ENCODE measurements around the gene GRB7.

DNA sequence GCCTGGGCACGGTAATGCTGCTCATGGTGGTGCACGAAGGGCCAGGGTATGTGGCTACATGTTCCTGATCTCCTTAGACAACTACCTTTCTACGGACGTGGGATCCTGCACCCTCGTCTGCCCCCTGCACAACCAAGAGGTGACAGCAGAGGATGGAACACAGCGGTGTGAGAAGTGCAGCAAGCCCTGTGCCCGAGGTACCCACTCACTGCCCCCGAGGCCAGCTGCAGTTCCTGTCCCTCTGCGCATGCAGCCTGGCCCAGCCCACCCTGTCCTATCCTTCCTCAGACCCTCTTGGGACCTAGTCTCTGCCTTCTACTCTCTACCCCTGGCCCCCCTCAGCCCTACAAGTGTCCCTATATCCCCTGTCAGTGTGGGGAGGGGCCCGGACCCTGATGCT lies 25.9 kb upstream of the GRB7 start:
- TF ChIP-seq, protein P1, sequence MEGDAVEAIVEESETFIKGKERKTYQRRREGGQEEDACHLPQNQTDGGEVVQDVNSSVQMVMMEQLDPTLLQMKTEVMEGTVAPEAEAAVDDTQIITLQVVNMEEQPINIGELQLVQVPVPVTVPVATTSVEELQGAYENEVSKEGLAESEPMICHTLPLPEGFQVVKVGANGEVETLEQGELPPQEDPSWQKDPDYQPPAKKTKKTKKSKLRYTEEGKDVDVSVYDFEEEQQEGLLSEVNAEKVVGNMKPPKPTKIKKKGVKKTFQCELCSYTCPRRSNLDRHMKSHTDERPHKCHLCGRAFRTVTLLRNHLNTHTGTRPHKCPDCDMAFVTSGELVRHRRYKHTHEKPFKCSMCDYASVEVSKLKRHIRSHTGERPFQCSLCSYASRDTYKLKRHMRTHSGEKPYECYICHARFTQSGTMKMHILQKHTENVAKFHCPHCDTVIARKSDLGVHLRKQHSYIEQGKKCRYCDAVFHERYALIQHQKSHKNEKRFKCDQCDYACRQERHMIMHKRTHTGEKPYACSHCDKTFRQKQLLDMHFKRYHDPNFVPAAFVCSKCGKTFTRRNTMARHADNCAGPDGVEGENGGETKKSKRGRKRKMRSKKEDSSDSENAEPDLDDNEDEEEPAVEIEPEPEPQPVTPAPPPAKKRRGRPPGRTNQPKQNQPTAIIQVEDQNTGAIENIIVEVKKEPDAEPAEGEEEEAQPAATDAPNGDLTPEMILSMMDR (conservative IDR thresholded peaks at IDR 0.05; ENCODE audit: low read depth, low read length) = no peak
- TF ChIP-seq CHD1 (IDR thresholded peaks at IDR 0.05; ENCODE audit: low read depth, low read length) = no peak
- TF ChIP-seq POLR2A (IDR thresholded peaks at IDR 0.05; ENCODE audit: low read depth, low read length) = no peak
- TF ChIP-seq CEBPB (IDR thresholded peaks at IDR 0.05; ENCODE audit: low read depth, low read length) = no peak
- no peak for TF ChIP-seq BHLHE40 (IDR thresholded peaks at IDR 0.05; ENCODE audit: low read depth, low read length)
- no peak for TF ChIP-seq RCOR1 (IDR thresholded peaks at IDR 0.05; ENCODE audit: insufficient replicate concordance, low read length)
- TF ChIP-seq RFX5 (IDR thresholded peaks at IDR 0.05; ENCODE audit: low read depth, low read length) = no peak
- TF ChIP-seq FOS (IDR thresholded peaks at IDR 0.05; ENCODE audit: low read depth, low read length) = no peak
- TF ChIP-seq MXI1 (IDR thresholded peaks at IDR 0.05; ENCODE audit: borderline replicate concordance, low read depth, low read length) = no peak
- no peak for TF ChIP-seq RAD21 (IDR thresholded peaks at IDR 0.05; ENCODE audit: low read length)
- TF ChIP-seq, protein P2, sequence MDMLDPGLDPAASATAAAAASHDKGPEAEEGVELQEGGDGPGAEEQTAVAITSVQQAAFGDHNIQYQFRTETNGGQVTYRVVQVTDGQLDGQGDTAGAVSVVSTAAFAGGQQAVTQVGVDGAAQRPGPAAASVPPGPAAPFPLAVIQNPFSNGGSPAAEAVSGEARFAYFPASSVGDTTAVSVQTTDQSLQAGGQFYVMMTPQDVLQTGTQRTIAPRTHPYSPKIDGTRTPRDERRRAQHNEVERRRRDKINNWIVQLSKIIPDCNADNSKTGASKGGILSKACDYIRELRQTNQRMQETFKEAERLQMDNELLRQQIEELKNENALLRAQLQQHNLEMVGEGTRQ (IDR thresholded peaks at IDR 0.05; ENCODE audit: low read depth, low read length) = no peak
- TF ChIP-seq SMC3 (IDR thresholded peaks at IDR 0.05; ENCODE audit: low read depth, low read length) = no peak
- TF ChIP-seq, protein P3, sequence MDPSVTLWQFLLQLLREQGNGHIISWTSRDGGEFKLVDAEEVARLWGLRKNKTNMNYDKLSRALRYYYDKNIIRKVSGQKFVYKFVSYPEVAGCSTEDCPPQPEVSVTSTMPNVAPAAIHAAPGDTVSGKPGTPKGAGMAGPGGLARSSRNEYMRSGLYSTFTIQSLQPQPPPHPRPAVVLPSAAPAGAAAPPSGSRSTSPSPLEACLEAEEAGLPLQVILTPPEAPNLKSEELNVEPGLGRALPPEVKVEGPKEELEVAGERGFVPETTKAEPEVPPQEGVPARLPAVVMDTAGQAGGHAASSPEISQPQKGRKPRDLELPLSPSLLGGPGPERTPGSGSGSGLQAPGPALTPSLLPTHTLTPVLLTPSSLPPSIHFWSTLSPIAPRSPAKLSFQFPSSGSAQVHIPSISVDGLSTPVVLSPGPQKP (IDR thresholded peaks at IDR 0.05; ENCODE audit: borderline replicate concordance, low read depth, low read length) = no peak
- TF ChIP-seq MAFK (IDR thresholded peaks at IDR 0.05; ENCODE audit: low read depth, low read length) = no peak

All from IMR-90 (cell line).